Nephron progenitor cell (in vitro differentiated cells): ENCODE results near the gene OXER1.

Experiments
- DNase-seq: peaks from one replicate; pipeline ENCODE4 v3.0.0; 2021
- H3K27ac Mint-ChIP-seq: 2 replicates; pipeline ENCODE4 v1.8.0; 2021; ENCODE audit warnings: mild to moderate bottlenecking, moderate library complexity, mixed read lengths
- H3K27me3 Mint-ChIP-seq: 2 replicates; pipeline ENCODE4 v1.8.0; 2021; ENCODE audit warnings: mild to moderate bottlenecking, low read depth, mixed read lengths; ENCODE audit not compliant: poor library complexity
- H3K36me3 Mint-ChIP-seq: 2 replicates; pipeline ENCODE4 v1.8.0; 2021; ENCODE audit warnings: low read depth, mixed read lengths
- H3K4me1 Mint-ChIP-seq: 2 replicates; pipeline ENCODE4 v1.8.0; 2021; ENCODE audit warnings: mixed read lengths
- H3K4me3 Mint-ChIP-seq: 2 replicates; pipeline ENCODE4 v1.8.0; 2021; ENCODE audit warnings: mild to moderate bottlenecking, moderate library complexity, mixed read lengths
- H3K9me3 Mint-ChIP-seq: 2 replicates; pipeline ENCODE4 v1.8.0; 2021; ENCODE audit warnings: mild to moderate bottlenecking, moderate library complexity, mixed read lengths
- CTCF ChIP-seq: fragments of 200-600 bp; sonication (generic); IDR thresholded peaks from 2 replicates; pipeline ENCODE4 v1.5.0; 2021; ENCODE audit warnings: antibody characterized with exemption

OXER1 gene

GRCh38 chr2:42801381-42801780 is 37.4 kb upstream of the OXER1 start:
- TF ChIP-seq CTCF, result no peak
- H3K27me3 Mint-ChIP-seq, result peaks cover 4% of the 10 kb centered on the region
- H3K9me3 Mint-ChIP-seq, result peaks cover 22% of the 10 kb centered on the region
- DNase-seq, result no peak
- no peak overlapping the region for H3K27ac Mint-ChIP-seq
- H3K4me3 Mint-ChIP-seq, result no peak overlapping the region
- H3K4me1 Mint-ChIP-seq, result no peaks in the 10 kb centered on the region
- H3K36me3 Mint-ChIP-seq, result peaks cover 19% of the 10 kb centered on the region

- peaks cover 24% of the 10 kb centered on the region for H3K9me3 Mint-ChIP-seq
- H3K27ac Mint-ChIP-seq, result no peak overlapping the region
- peaks cover 4% of the 10 kb centered on the region for H3K27me3 Mint-ChIP-seq
- no peak for DNase-seq
- peaks cover 23% of the 10 kb centered on the region for H3K36me3 Mint-ChIP-seq
- no peak overlapping the region for H3K4me3 Mint-ChIP-seq
- H3K4me1 Mint-ChIP-seq, result no peaks in the 10 kb centered on the region
- no peak for TF ChIP-seq CTCF
These were observed 37.0 kb upstream of the OXER1 start for GRCh38 chr2:42800981-42801380.

- no peak overlapping the region for H3K27ac Mint-ChIP-seq
- DNase-seq, result no peak
These were observed 36.6 kb upstream of the OXER1 start for GRCh38 chr2:42800461-42800962.

GRCh38 chr2:42799881-42800280 is 35.9 kb upstream of the OXER1 start:
- H3K9me3 Mint-ChIP-seq, result peaks cover 24% of the 10 kb centered on the region
- H3K27ac Mint-ChIP-seq, result no peak overlapping the region
- TF ChIP-seq CTCF, result no peak
- H3K4me1 Mint-ChIP-seq, result peaks cover 2% of the 10 kb centered on the region
- no peak overlapping the region for H3K4me3 Mint-ChIP-seq
- peaks cover 4% of the 10 kb centered on the region for H3K27me3 Mint-ChIP-seq
- H3K36me3 Mint-ChIP-seq, result peaks cover 30% of the 10 kb centered on the region
- DNase-seq, result no peak

More at GRCh38 chr2:42800461-42800962, 36.6 kb upstream of the OXER1 start:
- H3K9me3 Mint-ChIP-seq, result peaks cover 24% of the 10 kb centered on the region
- peaks cover 4% of the 10 kb centered on the region for H3K27me3 Mint-ChIP-seq
- no peak overlapping the region for H3K4me3 Mint-ChIP-seq
- TF ChIP-seq CTCF, result no peak
- H3K4me1 Mint-ChIP-seq, result no peaks in the 10 kb centered on the region
- H3K36me3 Mint-ChIP-seq, result peaks cover 28% of the 10 kb centered on the region

GRCh38 chr2:42797281-42797680 is 33.3 kb upstream of the OXER1 start:
- Mint-ChIP-seq H3K9me3 (peaks cover 21% of the 10 kb centered on the region), H3K36me3 (peaks cover 29% of the 10 kb centered on the region), H3K27me3 (peaks cover 16% of the 10 kb centered on the region), H3K27ac (no peak overlapping the region), H3K4me1 (peaks cover 20% of the 10 kb centered on the region), H3K4me3 (no peak overlapping the region)
- no peak for TF ChIP-seq CTCF
- no peak for DNase-seq

- H3K4me1 Mint-ChIP-seq, result peaks cover 27% of the 10 kb centered on the region
- peaks cover 22% of the 10 kb centered on the region for H3K27me3 Mint-ChIP-seq
- no peak for DNase-seq
- peaks cover 18% of the 10 kb centered on the region for H3K9me3 Mint-ChIP-seq
- H3K4me3 Mint-ChIP-seq, result no peak overlapping the region
- H3K36me3 Mint-ChIP-seq, result peaks cover 27% of the 10 kb centered on the region
- TF ChIP-seq CTCF, result no peak
- H3K27ac Mint-ChIP-seq, result no peak overlapping the region
These were observed 32.7 kb upstream of the OXER1 start for GRCh38 chr2:42796427-42797248.
